NCI-H1417 (cell line): ENCODE data around the gene CAMP.
A peak's percentile ranks its signal among the peaks of the same experiment; 100 is the strongest.
"Not testable (repeated sequence)": the region's sequence is repeated elsewhere in the genome, so short reads cannot be mapped to it uniquely, and the experiment has no call there.

Source experiments
- DNase-seq, 3 experiments: peaks; one replicate each; lab custom pipeline; 2025; lab: John Stamatoyannopoulos, UW

Gene CAMP, protein sequence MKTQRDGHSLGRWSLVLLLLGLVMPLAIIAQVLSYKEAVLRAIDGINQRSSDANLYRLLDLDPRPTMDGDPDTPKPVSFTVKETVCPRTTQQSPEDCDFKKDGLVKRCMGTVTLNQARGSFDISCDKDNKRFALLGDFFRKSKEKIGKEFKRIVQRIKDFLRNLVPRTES

DNA sequence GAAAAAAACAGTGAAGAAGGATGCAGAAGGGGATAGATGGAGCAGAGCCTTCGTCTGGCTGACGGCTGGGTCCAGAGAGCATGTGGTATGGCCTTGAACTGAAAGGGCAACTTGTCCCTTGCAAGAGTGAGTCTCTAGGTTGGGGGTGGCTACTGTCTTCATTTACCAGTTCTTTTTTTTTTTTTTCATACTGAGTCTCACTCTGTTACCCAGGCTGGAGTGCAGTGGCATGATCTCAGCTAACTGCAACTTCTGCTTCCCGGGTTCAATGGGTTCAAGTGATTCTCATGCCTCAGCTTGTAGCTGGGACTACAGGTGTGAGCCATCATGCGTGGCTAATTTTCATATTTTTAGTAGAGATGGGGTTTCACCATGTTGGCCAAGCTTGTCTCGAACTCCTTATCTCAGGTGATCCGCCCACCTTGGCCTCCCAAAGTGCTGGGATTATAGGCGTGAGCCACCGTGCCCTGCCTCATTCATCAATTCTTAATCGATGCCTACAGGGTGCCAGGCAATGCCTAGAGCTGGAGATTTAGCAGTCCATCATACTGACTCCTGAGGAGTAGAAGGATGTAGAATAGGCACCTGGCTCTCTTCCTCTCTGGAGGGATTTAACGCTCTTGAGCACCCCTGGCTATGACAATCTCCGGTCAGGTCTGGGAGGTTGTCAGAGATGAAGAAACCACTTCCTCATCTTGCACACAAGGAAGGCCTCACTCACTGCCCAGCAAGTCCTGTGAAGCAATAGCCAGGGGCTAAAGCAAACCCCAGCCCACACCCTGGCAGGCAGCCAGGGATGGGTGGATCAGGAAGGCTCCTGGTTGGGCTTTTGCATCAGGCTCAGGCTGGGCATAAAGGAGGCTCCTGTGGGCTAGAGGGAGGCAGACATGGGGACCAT, at the start of gene CAMP:
TSS of gene CAMP (plus strand) at position 880 of the 898 bp plus-strand sequence. CDS start at position 897, 17 bp downstream.
- DNase-seq, result peak; percentile 1 to 35 (median 19)

- no peak for DNase-seq
Measured at GRCh38 chr3:48178072-48178471, 45.2 kb upstream of the CAMP start.

- DNase-seq, result no peak
Measured at GRCh38 chr3:48180021-48180420, 43.3 kb upstream of the CAMP start.

- no peak for DNase-seq
Measured at GRCh38 chr3:48180531-48181253, 42.6 kb upstream of the CAMP start.

DNA sequence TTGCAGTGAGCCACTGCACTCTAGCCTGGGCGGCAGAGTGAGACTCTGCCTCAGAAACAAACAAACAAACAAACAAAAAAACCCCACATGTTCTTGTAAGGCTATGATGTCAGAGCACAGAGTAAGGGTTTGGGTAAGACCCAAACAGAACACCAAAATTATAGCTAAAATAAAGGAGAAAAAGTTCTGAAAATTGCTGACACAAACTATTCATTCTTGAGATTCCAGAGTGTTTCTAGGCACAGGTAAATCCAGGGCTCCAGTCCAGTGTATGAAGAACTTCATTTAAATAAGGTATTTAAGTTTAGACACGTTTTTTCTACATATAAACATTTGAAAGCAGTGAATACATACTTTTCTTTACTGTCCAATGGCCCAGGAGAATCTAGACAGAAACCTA, 39.0 kb upstream of the CAMP start:
- no peak for DNase-seq

- no peak for DNase-seq
Measured at GRCh38 chr3:48185129-48185528, 38.2 kb upstream of the CAMP start.

GRCh38 chr3:48186631-48187300, 36.5 kb upstream of the CAMP start:
- DNase-seq, result peak in 2 of 3 experiments; percentile 20

- DNase-seq, result peak in 2 of 3 experiments; percentile 32 to 46
Measured at GRCh38 chr3:48187301-48187578, 36.1 kb upstream of the CAMP start.

- no peak for DNase-seq
Measured at GRCh38 chr3:48187579-48188265, 35.6 kb upstream of the CAMP start.

DNA sequence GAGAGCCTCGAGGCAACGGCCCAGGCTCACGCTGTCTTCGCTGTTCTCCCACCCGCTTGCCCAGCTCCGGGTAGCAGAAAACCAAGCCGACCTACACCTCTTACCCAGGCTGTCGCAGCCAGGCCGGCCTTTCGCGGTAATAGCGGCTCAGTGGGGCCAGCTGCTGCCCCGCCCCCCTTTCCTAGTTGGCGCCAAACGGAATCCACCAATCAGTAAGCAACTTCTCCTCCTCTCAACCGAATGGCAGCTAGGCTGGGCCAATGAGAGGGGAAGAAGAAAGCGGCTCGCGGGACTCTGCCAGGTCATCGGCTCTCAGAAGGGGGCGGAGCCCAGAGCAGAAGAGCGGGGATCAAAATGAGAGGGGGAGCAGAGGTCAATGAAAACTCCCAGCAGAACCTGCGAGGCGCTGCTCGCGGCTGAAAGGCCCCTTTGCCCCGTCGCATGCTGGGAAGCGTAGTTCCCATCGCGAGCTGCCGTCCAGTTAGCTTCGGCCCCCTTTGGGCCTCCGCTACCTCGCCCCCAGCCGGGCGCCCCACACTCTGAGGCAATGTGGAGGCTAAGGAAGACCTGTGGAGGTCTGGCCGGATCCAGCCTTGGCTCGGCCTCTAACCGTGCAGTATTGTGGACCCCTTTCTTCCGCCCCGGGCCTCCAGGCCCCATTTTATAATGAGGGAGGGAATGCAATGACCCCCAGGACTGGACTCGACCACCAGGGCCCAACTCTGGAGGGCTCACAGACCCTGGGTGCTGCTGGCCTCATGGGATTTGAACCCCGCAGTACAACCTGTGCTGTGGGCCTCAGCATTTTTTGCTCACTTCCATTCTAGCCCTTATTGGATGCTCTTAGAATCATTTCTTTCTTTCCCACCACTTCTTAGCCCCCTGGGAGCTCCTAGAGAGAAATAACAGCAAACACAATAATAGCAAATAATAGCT, 34.8 kb upstream of the CAMP start, which contains the start of gene CDC25A:
TSS of gene CDC25A (minus strand) at position 152 of the 936 bp plus-strand sequence. CDS start 470 bp downstream, outside the sequence.
- DNase-seq, result peak; percentile 93 to 99 (median 94)

GRCh38 chr3:48189321-48189720, 34.0 kb upstream of the CAMP start:
- no peak for DNase-seq

DNA sequence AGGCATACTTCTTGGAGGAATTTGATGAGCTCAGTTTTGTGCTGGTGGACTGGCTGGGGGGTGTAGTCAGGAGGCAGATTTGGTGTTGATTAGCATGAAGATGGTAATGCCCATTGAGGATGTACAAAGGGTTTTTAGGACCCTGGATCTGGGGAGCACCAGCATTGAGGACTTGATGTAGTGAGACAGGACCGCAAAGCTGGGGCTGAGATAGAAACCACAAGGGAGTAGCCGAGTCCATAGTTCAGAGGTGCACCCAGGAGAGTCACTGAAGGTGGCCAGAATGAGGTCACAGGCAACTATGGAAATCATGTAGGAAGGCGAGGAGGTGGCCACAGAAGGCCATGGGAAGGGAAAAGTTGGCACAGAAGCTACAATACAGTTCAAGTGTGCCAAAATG, 32.4 kb upstream of the CAMP start:
- DNase-seq, result no peak

DNA sequence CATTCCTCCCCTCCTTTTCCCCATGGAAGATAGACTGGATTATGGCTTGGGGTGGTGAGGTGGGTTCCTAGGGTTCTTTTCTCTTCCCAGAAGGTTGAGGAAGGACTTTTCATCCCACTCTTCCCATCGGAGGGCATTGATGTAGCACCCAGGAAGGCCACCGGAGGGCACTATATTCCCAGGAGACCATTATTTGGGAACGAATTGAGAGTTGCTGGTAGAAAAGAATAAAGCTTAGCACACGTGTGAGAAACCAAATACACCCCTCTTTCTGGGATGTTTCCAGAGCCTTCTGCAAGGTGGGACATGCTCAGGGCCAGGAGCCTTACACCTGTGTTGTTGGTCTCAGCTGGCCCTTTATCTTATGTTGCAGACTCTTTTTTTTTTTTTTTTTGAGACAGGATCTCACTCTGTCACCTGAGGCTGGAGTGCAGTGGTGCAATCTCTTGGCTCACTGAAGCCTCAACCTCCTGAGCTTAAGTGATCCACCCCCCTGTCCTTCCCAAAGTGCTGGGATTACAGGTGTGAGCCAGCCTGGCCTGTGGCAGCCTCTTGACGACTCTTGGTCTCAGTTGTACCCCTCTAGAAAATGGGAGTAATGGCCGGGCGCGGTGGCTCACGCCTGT, 28.7 kb upstream of the CAMP start:
- DNase-seq, result peak; percentile 36 to 68 (median 57)

GRCh38 chr3:48196611-48197010, 26.7 kb upstream of the CAMP start:
- DNase-seq, result no peak

DNA sequence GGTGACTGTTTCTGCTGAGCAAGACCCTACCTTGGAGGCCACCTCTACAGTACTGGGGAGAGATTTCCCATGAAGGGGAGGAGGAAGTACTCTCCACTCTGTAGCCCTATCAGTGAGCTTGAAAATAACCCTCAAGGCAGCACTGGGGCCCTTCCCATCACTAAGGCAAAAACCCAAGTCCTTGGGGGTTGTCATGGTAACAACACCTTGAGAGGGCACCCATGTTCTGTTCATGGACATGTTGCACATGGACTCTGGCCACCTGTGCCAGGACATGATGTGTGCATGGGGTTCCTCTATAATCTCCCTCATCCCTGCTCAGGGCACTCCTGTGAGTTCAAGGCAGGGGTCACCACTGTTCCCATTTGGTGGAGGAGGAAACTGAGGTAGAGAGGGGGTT, 24.2 kb upstream of the CAMP start:
- DNase-seq, result no peak

- no peak for DNase-seq
Measured at GRCh38 chr3:48202632-48203031, 20.7 kb upstream of the CAMP start.

DNA sequence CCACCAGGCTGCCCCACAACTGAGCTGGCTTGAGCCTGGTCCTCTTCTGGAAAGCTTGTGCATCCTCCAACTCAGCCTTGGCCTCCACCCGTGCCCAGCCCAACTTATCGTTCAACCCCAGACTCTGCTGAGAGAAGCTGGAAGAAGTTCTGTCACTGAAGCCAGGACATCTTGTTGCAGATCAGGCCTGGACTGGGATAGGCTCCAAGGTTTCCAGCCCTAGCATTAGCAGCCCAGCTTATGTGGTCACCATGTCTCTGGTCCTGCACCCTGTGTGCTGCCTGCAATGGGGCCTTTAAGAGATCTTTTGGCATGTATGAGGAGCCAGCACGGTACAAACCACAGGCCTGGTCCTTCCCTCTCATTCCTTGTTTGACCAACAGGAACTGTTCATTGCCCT, 15.2 kb upstream of the CAMP start:
- no peak for DNase-seq

DNA sequence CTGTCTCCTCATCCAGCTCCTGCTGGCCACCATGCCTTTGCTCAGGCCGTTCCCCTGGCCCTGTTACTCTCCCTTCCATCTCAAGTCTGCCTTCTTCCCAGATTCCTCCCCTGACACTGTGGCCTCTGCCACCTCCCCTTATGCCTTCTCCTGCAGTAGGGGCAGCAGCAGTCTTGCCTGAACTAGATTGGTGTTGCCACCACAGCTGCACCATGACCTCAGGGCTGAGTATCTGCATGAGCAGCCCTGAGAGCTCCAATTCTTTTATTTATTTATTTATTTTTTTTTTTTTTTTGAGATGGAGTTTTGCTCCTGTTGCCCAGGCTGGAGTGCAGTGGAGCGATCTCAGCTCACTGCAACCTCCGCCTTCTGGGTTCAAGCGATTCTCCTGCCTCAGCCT, 13.8 kb upstream of the CAMP start:
- DNase-seq, result no peak

DNA sequence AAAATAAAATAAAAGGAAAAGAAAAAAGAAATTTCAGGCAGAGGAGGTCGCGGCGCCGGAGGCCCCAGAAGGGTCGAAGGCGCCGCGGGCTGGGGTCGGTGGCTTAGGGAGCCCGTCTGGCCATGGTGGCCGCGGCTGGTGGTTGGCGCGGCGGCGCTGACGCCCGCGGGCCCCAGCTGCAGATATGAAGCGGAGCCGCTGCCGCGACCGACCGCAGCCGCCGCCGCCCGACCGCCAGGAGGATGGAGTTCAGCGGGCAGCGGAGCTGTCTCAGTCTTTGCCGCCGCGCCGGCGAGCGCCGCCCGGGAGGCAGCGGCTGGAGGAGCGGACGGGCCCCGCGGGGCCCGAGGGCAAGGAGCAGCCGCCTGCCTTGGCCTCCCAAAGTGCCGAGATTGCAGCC, 12.8 kb upstream of the CAMP start:
- not testable (repeated sequence) for DNase-seq

DNA sequence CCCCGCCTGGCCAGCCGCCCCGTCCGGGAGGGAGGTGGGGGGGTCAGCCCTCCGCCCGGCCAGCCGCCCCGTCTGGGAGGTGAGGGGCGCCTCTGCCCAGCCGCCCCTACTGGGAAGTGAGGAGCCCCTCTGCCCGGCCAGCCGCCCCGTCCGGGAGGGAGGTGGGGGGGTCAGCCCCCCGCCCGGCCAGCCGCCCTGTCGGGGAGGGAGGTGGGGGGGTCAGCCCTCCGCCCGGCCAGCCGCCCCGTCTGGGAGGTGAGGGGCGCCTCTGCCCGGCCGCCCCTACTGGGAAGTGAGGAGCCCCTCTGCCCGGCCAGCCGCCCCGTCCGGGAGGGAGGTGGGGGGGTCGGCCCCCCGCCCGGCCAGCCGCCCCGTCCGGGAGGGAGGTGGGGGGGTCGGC, 11.5 kb upstream of the CAMP start:
- not testable (repeated sequence) for DNase-seq
